Stimulated activated CD8-positive, alpha-beta memory T cell treated with anti-CD3 and anti-CD28 coated beads, Interleukin-2, amount 100 ng/mL, for 48 hours (primary cell): ENCODE results near the gene MAP4K5.

Experiments
- DNase-seq, 2 donors: peaks; one replicate each; pipeline ENCODE4 v3.0.0-alpha.2; 2020; ENCODE audit warnings: low read depth in 2 of 2

The MAP4K5 gene

GRCh38 chr14:50476134-50476533 lies 56.2 kb downstream of the MAP4K5 start:
- no peak for DNase-seq

GRCh38 chr14:50475460-50475859 lies 56.9 kb downstream of the MAP4K5 start:
- DNase-seq = no peak

- no peak for DNase-seq
Measured at GRCh38 chr14:50471838-50472465, 60.4 kb downstream of the MAP4K5 start.

- no peak for DNase-seq
Measured at GRCh38 chr14:50469982-50470381, 62.4 kb downstream of the MAP4K5 start.

- DNase-seq = no peak
Measured at GRCh38 chr14:50462111-50462510, 70.3 kb downstream of the MAP4K5 start.

GRCh38 chr14:50453869-50454268 lies 78.5 kb downstream of the MAP4K5 start:
- DNase-seq = no peak

- no peak for DNase-seq
Measured at GRCh38 chr14:50452979-50453705, 79.2 kb downstream of the MAP4K5 start.

GRCh38 chr14:50452296-50452695 lies 80.1 kb downstream of the MAP4K5 start:
- DNase-seq = no peak

- DNase-seq = no peak
Measured at GRCh38 chr14:50451854-50452253, 80.5 kb downstream of the MAP4K5 start.

GRCh38 chr14:50447461-50447860 lies 84.9 kb downstream of the MAP4K5 start:
- DNase-seq = no peak

- DNase-seq = no peak
Measured at GRCh38 chr14:50434528-50434927, 97.8 kb downstream of the MAP4K5 start.

- no peak for DNase-seq
Measured at GRCh38 chr14:50432131-50432530, 100.2 kb downstream of the MAP4K5 start.

GRCh38 chr14:50425816-50426215 lies 106.6 kb downstream of the MAP4K5 start:
- DNase-seq = no peak

- DNase-seq = no peak
Measured at GRCh38 chr14:50425105-50425504, 107.3 kb downstream of the MAP4K5 start.

- DNase-seq = no peak
Measured at GRCh38 chr14:50423529-50423928, 108.8 kb downstream of the MAP4K5 start.

- DNase-seq = no peak
Measured at GRCh38 chr14:50421499-50421898, 110.9 kb downstream of the MAP4K5 start.

- DNase-seq = no peak
Measured at GRCh38 chr14:50417853-50418252, 114.5 kb downstream of the MAP4K5 start.

GRCh38 chr14:50410921-50411320 lies 121.4 kb downstream of the MAP4K5 start:
- no peak for DNase-seq

- DNase-seq = no peak
Measured at GRCh38 chr14:50410071-50410470, 122.3 kb downstream of the MAP4K5 start.

- DNase-seq = no peak
Measured at GRCh38 chr14:50407111-50407812, 125.1 kb downstream of the MAP4K5 start.

GRCh38 chr14:50403419-50403818 lies 128.9 kb downstream of the MAP4K5 start:
- no peak for DNase-seq

- DNase-seq = no peak
Measured at GRCh38 chr14:50402965-50403364, 129.4 kb downstream of the MAP4K5 start.

GRCh38 chr14:50400461-50400860 lies 131.9 kb downstream of the MAP4K5 start:
- no peak for DNase-seq
